Psoas muscle (tissue), 8 donors: ENCODE data around the gene ING3. TPM values are rescaled to one million over a fixed set of nuclear protein-coding genes. Genes with fewer than 3 reads are reported as not detected.

ENCODE experiments used
- ATAC-seq, 4 donors: fragments of 200-7000 bp; cut with Tn5 transposase; one replicate each; pipeline ENCODE4 v1.9.1; 2020; ENCODE audit warnings: moderate library complexity in 3 of 4, mild to moderate bottlenecking in 2 of 4
- DNase-seq, 2 donors: peaks; one replicate each; pipeline ENCODE4 v3.0.0-alpha.2; 2020
- H3K27ac ChIP-seq: fragments of 200-600 bp; one replicate; pipeline ENCODE4 v1.8.0; 2022
- H3K27me3 ChIP-seq, 3 donors: fragments of 200-600 bp in 1 of 3; one replicate each; pipeline versions ENCODE4 v1.6.1 to v1.8.0; 2013 to 2022; ENCODE audit warnings: low read length in 2 of 3, mild to moderate bottlenecking in 2 of 3, moderate library complexity in 1 of 3; ENCODE audit not compliant: insufficient read depth in 3 of 3
- H3K36me3 ChIP-seq, 2 donors: fragments of 200-600 bp in 1 of 2; one replicate each; pipeline versions ENCODE4 v1.6.1 to v1.8.0; 2013 to 2022; ENCODE audit warnings: low read depth in 1 of 2, mild to moderate bottlenecking in 1 of 2, moderate library complexity in 1 of 2; ENCODE audit not compliant: insufficient read depth in 1 of 2
- H3K4me1 ChIP-seq: fragments of 200-600 bp; one replicate; pipeline ENCODE4 v1.8.0; 2022
- H3K4me3 ChIP-seq: fragments of 200-600 bp; one replicate; pipeline ENCODE4 v1.8.0; 2022; ENCODE audit warnings: mild to moderate bottlenecking
- H3K9me3 ChIP-seq: fragments of 200-600 bp; one replicate; pipeline ENCODE4 v1.8.0; 2022
- CTCF ChIP-seq: fragments of 200-600 bp; IDR thresholded peaks from one replicate; pipeline ENCODE4 v1.8.0; 2022; ENCODE audit warnings: antibody characterized with exemption
- WGBS, 3 donors: extraction: QIAGEN DNeasy Blood & Tissue Kit; methylation state at CpG; one replicate each; pipeline versions ENCODE4 v1.1.6 to v1.1.7; 2013; 5-methylcytosine and 5-hydroxymethylcytosine counted together
- intact Hi-C, 2 donors: fragments of 100-400 bp; cut with DNase I; formaldehyde crosslinking; loops; one replicate each; pipeline versions ENCODE4 v1.11.0 to v1.14.2; 2022
- polyA plus RNA-seq, 3 donors: library from polyadenylated mRNA; stranded (reverse); fragments of 200-250 nt; gene quantifications; one replicate each; pipeline ENCODE4 v1.2.3, GENCODE V29; 2013
- total RNA-seq, 4 donors: library from RNA; stranded (reverse); fragmentation: NEBNext Ultra II Directional in 2 of 4; extraction: Animal tissue kit (Norgen Biotek cat#: 25700) in 2 of 4; gene quantifications; one replicate each; pipeline versions ENCODE4 v1.2.1 to v1.2.4, GENCODE V29; 2021 to 2023
- donor health status: healthy with polysubstance abuse.
- donor health status: DM: no; HTN: no; CAD: no; lungs with moderate emphysema.
- donor health status: Bipolar disorder and iron deficiency.
- donor health status: healthy.
- donor health status: DM: yes; HTN: yes; CAD: no.
- donor health status: DM: no; HTN: no; CAD: no.
- donor health status: DM: no; HTN: no; CAD: no.
- donor health status: DM: yes; HTN: yes; CAD: no.

ING3 gene
- total and polyA plus RNA-seq, 7 donors = 5.5 to 10.1 (median 8.3) TPM

- Histone ChIP-seq H3K9me3 (no peaks in the 10 kb centered on the region), H3K4me1 (no peaks in the 10 kb centered on the region), H3K4me3 (no peak overlapping the region), H3K27me3 (no peaks in the 10 kb centered on the region), H3K27ac (no peak overlapping the region), H3K36me3 (no peaks in the 10 kb centered on the region)
- DNase-seq = no peak
- TF ChIP-seq CTCF = no peak
- intact Hi-C loops = no loop called here
- no peak for ATAC-seq
Measured at GRCh38 chr7:120919466-120919865, 31.1 kb upstream of the ING3 start.

- intact Hi-C loops = no loop called here
- DNase-seq = no peak
- Histone ChIP-seq H3K4me3 (no peak overlapping the region), H3K27me3 (no peaks in the 10 kb centered on the region), H3K36me3 (no peaks in the 10 kb centered on the region), H3K27ac (no peak overlapping the region), H3K4me1 (no peaks in the 10 kb centered on the region), H3K9me3 (no peaks in the 10 kb centered on the region)
- TF ChIP-seq CTCF = no peak
- WGBS, 3 donors = 29 to 38% (median 32%) methylated on average over 2 of the region's 2 CpGs
- no peak for ATAC-seq
Measured at GRCh38 chr7:120920034-120920433, 30.5 kb upstream of the ING3 start.

- no peak for ATAC-seq
- Histone ChIP-seq H3K36me3 (no peaks in the 10 kb centered on the region), H3K27ac (no peak overlapping the region), H3K9me3 (no peaks in the 10 kb centered on the region), H3K4me1 (no peaks in the 10 kb centered on the region), H3K4me3 (no peak overlapping the region), H3K27me3 (no peaks in the 10 kb centered on the region)
- WGBS, 3 donors = 37 to 43% (median 42%) methylated on average over 3 of the region's 3 CpGs
- DNase-seq = no peak
- no peak for TF ChIP-seq CTCF
- intact Hi-C loops = no loop called here
Measured at GRCh38 chr7:120920591-120921274, 29.8 kb upstream of the ING3 start.

GRCh38 chr7:120924837-120925236 lies 25.7 kb upstream of the ING3 start:
- no peak for ATAC-seq
- no peak overlapping the region for H3K4me3 ChIP-seq
- DNase-seq = no peak
- no peaks in the 10 kb centered on the region for H3K27me3 ChIP-seq
- H3K9me3 ChIP-seq = no peaks in the 10 kb centered on the region
- TF ChIP-seq CTCF = no peak
- H3K27ac ChIP-seq = no peak overlapping the region
- no peaks in the 10 kb centered on the region for H3K4me1 ChIP-seq
- intact Hi-C loops = no loop called here
- 83 to 93% (median 88%) methylated on average over 2 of the region's 2 CpGs for WGBS, 3 donors
- no peaks in the 10 kb centered on the region for H3K36me3 ChIP-seq

GRCh38 chr7:120925392-120925791 lies 25.2 kb upstream of the ING3 start:
- 74 to 76% (median 74%) methylated on average over 5 of the region's 5 CpGs for WGBS, 3 donors
- Histone ChIP-seq H3K4me1 (no peaks in the 10 kb centered on the region), H3K27ac (no peak overlapping the region), H3K9me3 (no peaks in the 10 kb centered on the region), H3K36me3 (no peaks in the 10 kb centered on the region), H3K27me3 (no peaks in the 10 kb centered on the region), H3K4me3 (no peak overlapping the region)
- TF ChIP-seq CTCF = no peak
- DNase-seq = no peak
- ATAC-seq = no peak
- intact Hi-C loops = no loop called here
